Erythroblast (primary cell): ENCODE data around the gene THBS1.

Experiments used
- GATA1 ChIP-seq: IDR thresholded peaks from 2 replicates; pipeline ENCODE4 v1.6.1; 2011; ENCODE audit warnings: low read depth, mild to moderate bottlenecking, control low read depth, low read length, moderate library complexity
- POLR2A ChIP-seq: IDR thresholded peaks from 2 replicates; pipeline ENCODE4 v1.6.1; 2011; ENCODE audit warnings: mild to moderate bottlenecking, low read length

DNA sequence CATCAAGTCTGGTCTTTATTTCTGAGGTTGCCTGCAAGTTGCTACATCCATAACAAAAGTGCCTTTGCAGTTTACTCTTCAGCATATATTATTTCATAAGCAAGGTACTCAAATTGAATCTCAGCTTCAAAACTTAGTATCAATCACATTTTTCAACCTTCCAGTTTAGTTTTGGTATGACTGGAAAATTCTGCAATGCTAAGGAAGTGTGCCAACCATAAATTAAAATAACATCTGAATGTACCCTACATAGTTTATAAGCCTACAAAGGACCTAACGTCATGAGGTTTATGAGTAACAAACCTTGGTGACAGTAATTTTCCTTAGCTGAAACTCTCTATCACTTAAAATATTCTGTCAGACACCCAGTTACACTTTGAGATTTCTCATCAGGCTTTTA is 62.8 kb downstream of the THBS1 start:
- TF ChIP-seq POLR2A (no peak), GATA1 (no peak)
